HG03025 (cell line): Measurements from ENCODE around the gene SQOR.
A peak's percentile ranks its signal among the peaks of the same experiment; 100 is the strongest.

Source experiments
- ATAC-seq: cut with Tn5 transposase; IDR thresholded peaks from one replicate; pipeline ENCODE4 v1.9.1; 2021; ENCODE audit warnings: mild to moderate bottlenecking, moderate library complexity; ENCODE audit not compliant: unreplicated experiment, low FRiP score

SQOR gene

DNA sequence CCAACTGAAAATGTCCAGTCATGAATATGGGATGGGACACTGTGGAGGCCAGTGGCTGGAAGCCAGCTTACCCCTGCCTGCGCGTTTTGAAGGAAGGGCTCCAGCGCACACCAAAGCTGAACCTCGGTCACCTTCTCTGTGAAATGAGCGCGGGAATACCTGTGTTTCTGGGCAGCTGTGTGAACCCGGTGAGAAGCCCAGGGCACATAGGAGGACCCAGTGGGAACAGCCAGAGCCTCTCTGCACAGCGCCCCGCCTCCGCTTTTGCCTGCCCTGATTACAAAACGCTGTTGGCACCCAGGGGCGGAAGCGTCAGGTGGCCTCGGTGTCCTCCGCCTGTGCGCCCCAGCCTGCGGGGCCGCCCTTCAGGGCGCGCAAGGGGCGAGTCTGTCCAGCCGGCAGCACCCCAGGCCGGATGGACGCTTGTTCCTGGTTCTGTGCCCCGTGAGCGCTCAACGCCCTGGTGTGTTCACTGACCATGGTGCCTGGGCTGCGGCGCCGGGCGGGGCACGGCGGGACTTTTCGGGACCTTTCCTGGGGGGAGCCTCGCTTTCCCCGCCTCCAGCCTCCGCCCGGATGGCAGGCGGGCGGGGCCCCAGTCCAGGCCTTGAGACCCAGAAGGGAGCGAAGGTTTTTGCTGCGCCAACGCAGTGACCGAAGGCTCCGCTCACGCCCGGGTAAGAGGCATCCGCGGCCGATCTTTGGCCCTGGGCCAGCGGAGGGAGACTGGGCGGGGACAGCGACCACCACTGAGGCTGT, at the start of gene SQOR:
Gene SQOR (plus strand): TSS at position 598 of the 759 bp plus-strand sequence. CDS start 23,895 bp downstream, outside the sequence.
- peak; percentile 84 for ATAC-seq

DNA sequence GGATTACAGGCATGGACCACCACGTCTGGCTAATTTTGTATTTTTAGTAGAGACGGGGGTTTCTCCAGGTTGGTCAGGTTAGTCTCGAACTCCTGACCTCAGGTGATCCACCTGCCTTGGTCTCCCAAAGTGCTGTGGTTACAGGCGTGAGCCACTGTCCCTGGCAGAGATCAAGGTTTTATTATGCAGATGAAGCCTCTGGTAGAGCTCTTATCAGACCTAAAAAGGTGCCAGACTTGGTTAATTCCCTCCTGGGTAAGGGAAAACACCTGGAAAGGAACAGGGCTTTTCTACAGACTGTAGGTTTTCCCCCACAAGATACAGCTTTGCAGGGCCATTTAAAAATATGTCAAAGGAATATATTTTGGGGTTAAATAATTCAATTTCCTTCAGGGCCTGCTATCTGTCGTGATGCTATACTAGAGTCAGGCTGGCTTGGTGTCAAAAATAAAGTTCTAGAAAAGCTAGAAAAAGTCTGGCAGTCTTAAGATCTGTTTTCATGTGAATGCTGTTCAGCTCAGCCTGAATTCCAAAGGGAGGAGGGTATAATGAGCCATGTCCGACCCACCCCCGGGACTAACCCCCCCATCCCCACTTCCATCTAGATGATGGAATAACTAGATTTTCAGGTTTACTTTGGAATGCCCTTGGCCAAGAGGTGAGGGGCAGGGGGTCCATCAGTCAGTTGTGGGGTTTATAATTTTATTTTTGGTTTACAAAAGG, 49.6 kb upstream of the SQOR start:
- no peak for ATAC-seq

DNA sequence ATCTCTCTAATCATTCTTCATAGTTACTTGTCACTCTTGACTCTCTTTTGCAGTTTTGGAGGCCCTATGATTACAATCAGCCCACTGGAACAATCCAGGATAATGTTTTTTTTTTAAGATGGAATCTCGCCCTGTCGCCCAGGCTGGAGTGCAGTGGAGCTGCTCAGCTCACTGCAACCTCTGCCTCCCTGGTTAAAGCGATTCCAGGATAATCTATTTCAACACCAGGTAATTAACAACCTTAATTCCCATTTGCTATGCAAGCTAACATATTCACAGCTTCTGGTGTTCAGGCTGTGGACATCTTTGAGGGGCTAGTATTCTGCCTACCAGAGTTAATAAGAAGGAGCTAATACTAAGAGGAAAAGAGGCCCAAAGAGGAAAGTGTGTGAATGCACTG, 48.7 kb upstream of the SQOR start:
- no peak for ATAC-seq

DNA sequence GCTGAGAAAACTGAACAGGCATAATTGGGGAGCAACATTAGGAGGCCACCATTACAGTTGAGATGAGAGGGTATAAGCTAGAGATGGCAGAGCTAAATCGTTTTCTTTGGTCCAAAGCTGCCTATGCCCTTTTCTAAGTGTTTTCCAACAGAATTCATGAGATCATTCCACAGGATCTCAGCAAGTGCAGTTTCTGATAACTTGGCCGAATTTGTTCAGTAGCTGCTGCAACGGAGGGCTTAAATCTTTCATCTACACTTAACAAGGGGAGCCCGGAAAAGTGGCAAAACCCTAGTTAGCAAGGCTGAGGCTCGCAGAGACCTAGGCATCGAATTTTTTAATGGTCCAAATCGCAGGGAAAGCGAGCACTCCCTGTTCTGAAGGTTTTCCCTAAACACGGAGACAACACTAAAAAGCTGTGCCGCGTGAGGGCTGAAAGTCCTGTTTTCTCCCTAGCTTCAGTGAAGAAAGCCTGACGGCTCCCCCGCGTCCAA, 48.2 kb upstream of the SQOR start:
- ATAC-seq = peak; percentile 20

DNA sequence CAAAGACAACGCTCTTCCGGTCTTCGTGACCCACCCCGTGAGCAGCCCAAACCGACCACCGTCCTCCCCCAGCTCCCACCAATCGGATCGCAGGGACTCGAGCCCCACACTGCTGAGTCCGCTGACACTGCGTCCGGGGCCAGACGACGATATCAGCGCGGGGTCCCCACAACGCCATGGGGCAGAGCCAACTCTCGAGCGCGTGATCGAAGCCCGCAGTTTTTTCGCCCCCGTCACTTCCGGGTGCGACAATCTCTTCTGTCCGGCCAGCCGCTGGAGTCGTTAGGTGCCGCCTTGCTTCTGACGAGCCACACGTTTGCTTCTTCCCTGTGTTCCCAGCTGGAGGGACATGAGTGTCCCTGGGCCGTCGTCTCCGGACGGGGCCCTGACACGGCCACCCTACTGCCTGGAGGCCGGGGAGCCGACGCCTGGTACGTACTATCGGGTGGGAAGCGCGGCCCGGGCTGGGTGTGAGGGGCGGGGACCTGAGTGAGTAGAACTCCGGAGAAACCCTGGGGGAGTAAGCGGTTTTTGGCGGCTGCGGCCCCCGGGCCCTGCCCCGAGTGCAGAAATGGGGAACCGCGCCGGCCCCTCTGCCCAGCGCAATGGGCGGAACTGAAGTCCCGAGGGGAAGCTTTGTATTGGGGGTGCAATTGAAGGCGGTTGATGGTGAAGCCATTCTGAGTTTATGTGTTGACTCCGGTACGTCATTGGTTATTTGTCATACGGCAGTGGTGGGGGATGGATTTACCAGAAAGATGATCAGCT, 47.5 kb upstream of the SQOR start, which contains the start of gene BLOC1S6:
Gene BLOC1S6 (plus strand): TSS at position 285 of the 768 bp plus-strand sequence. CDS start 65 bp downstream, at position 350.
- ATAC-seq = peak; percentile 76

DNA sequence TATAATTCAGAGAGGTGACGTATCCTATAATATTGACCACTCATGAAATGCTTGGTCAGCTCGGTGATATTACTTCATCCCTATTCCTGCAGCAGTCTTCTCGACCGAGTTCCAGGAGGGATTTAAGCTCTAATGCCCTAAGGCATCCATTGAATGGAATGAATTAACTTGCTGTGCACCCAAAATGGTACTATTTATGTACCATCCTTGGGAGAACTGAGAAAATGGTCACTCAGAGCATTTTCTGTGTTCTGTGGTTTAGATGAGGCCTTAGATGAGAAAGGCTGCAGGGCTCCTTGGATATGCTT, 47.0 kb upstream of the SQOR start:
- no peak for ATAC-seq

DNA sequence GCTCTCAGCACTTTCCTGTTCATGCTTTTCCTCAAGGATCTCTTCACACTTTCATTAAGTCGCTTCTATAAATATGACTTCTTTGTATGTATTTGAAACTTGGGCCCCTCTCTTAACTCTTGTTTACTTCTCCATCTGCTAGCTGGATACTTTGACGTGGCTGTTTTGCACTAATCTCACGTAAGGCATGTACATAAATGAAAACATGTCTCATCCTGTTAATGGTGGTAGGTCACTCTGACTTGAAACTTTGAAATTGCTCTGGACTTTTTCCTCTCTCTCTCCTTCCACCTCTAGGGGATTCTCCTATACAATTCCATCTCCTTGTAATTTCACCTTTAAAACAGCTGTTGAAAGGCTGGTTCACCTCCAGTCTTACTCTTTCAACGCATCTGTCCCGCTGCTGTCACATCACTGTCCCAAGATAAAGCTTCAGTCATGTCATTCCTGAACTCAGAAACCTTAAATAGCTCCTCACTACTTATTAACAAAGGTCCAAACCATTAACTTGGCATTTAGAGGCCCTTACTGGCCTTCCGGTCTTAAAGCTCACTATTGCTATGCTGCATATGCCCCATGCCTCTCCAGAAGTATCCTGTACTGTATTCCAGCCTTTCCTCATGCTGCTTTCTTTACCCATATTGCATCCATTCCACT, 46.5 kb upstream of the SQOR start:
- ATAC-seq = no peak

DNA sequence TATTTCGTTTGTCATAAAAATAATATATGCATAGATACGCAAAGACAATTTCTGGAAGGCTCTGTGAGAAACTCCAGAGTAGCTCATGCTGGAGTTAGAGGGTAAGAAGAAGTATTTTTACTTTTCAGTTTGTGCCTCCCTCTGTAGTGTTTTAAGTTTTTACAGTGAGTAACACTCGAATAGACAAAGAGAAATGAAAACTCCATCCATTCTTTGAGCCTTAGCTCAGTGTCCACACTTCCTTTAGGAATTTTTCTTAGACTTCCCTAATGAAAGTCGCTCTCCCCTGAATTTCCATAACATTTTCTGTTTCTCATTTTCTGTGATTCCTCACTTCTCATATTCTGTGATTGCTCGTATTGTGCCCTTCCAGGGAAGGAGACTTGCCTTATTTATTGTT, 45.6 kb upstream of the SQOR start:
- ATAC-seq = no peak

DNA sequence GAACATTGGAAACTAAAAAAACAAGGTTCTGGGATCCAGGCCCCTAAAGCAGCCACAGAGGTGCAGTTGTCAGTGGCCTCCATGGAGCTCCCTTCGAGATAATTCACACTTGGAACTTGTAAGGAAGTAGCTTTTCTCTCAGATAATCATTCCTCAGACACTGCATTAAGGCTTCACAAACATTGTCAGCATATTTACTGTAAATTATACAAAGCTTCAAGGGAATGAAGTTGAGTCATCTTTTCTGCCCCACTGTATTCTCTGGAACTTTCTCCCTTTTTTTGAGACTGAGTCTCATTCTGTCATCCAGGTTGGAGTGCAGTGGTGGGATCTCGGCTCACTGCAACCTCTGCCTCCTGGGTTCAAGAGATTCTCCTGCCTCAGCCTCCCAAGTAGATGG, 40.5 kb upstream of the SQOR start:
- ATAC-seq = no peak

DNA sequence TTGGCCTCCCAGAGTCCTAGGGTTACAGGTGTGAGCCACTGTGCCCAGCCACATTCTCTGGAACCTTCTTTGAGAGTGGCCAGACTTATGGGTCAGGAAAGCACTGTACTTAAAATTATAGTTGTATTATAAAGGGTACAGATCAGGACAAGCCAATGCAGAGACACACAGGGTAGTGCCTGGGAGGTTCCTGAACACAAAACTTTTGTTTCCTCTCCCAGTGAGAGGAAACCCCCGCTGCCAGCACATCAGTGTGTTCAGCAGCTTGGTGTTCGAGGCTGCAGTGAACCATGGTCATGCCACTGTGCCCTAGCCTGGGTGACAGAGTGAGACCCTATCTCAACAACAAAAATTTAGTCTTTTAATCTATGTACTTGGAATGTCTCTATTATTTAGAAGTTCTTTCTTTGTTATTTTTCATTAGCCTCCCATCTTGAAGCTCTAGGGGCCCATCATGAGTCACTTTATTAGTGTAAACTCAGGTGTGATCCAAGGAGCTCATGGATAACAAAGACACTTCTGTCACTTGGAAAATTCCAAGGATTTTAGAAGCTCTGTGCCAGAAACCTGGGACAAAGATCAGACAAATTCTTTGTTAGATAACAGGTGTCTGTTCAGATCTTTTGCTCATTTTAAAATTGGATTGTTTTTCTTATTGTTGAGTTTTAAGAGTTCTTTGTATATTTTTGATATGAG, 39.8 kb upstream of the SQOR start:
- no peak for ATAC-seq

DNA sequence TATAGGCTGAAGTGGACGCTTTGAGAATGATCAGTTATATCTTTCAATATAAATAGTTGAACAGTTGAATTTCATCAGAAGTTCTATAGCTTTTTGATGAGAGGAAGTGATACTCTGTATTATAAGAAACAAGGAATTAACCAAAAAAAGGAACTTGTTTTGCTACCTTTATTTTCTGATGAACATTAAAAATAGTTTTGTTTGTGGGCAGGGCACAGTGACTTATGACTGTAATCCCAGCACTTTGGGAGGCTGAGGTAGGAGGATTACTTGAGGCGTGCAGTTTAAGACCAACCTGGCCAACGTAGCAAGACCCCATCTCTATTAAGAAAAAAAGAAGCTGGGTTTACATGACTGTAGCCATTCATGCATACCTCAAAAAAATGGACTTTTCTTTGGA, 30.9 kb upstream of the SQOR start:
- ATAC-seq = no peak

DNA sequence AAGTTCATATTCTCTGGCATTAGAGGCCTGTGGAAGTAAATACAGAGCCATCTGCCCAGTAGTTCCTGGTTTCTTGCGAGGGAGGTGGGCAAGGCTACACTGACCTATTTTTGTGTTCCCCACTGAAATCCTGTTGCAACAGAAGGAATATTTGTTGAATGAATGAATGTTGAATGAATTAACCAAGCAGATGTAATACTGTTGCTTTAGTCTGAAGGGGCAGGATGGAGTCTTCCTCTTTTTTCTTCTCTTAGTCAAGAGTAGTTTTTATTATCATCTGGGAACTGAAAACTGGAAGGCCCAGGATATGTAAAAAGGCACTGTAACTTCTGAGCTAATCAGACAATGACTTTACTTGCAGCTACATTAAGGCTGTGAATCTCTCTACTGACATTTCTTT, 30.5 kb upstream of the SQOR start:
- no peak for ATAC-seq

DNA sequence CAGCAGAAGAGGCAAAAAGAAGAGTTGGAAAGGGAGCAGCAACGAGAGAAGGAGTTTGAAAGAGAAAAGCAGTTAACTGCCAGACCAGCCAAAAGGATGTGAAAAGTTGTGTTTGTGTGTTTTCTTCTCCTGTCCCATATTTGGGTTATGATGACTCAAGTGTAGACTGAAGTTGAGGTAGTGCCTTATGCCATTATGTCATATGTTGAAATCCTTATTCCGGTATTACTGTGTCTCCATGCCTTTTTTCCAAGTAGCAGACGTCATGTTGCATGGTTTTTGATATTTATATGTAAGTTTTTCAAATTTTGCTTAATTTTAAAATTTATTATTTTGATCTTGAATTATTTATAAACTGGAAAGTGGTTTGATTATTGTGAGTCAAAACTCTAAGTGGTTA, 28.4 kb upstream of the SQOR start:
- no peak for ATAC-seq

DNA sequence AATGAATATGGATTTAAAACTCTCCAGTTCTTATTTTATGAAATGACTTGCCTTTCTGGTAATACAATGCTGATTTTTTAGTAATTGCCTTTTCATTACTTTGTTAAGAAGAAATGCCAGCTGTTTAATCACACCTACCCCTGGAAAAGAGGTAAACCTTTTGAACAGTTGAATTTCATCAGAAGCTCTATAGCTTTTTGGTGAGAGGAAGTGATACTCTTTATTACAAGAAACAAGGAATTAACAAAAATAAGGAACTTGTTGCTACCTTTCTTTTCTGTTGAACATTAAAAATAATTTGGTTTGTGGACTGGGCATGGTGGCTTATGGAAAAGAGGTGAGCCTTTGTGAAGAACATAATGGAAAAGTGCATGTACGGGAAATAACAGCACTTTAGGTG, 28.0 kb upstream of the SQOR start:
- ATAC-seq = no peak

DNA sequence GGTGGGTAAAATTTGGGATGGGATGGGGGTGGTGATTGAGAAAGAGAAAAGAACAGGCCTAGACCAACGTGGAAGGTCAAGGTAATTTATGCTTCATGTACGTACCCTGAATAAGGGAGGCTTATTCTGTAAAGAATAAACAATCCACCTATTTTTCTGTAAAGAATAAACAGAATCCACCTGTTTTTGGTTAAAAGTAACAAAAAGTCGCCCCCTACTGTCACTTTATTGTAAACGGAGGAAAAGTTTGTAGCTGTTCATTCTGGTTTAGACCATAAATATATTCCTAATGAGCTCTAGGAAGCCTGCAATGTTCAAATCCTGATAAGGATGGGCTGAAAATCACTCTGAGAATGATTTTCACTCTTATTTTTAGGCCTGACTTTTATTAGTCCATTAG, 23.5 kb upstream of the SQOR start:
- no peak for ATAC-seq

DNA sequence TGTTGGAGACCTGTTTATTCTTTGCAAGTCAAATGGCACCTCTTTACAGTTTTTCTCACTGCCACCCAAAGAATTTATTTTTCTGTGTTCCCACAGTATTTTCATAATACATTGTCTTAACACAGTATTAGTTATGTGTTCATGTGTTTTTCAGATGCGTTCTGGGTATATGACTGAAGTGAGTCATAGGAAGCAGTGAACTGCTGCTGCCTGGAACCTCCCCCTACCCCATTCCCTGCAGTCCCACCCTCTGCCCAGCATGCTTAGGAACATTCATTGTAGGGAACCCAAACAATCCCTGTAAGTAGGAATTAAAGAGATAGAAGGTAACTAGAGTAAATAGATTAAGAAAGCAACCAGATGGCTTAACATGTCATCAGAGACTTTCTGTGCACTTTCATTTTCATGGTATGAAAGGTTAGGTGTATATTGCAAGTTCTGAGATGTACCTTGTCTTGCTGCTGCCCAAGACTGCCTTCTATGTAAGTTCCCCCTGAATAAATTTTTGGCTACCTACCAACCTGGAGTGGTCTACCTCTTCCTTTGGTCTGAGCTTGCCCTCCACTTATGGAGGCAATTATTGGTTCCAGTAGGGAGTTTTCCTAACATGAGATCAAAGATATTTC, 21.9 kb upstream of the SQOR start:
- no peak for ATAC-seq

DNA sequence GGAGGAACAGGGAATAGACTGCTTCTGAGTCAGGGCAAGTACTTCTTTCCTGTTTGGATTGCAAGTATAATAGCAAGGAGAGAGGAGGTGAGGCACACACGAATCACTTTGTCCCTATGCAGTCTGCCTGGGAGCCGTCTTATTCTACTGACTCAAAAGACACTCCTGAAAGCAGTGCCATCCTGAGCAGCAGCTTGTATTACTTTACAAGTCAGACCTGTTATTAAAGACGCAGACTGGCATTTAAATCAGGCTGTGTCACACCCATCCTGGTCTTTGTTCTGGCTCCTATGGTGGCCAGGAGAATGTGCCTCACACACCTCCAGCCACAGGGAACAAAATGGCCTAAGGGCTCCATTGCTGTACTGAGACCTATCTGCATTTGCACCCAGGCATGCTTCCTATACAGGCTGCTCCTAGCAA, 17.9 kb upstream of the SQOR start:
- no peak for ATAC-seq

DNA sequence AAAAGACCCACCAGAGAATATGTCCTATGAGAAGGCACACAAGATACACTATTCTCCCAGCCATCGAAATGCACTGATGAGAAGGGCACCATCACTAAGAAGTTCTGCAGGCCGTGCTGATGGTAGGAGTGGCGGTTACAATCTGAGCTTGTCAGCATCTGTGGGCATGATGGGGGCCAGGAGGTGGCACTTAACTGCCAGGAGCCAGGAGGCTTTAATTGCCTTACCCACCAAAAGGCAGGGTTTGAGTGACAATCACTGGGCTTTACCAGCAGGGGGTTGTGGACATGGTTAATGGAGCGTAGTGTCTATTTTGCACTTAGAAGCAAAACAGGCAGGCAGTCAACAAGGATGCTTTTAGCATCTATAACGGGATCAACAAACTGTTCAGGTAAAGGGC, 16.0 kb upstream of the SQOR start:
- no peak for ATAC-seq

DNA sequence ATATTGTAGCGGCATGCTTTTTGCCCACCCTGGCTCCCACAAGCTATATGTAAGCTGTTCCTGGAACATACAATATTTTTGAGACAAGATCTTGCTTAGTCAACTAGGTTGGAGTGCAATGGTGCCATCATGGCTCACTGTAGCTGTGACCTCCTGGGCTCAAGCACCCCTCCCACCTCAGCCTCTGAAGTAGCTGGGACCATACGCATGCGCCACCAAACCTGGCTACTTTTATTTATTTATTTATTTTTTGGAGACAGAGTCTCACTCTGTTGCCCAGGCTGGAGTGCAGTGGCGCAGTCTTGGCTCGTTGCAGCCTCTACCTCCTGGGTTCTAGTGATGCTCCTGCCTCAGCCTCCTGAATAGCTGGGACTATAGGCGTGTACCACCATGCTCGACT, 6.7 kb upstream of the SQOR start:
- ATAC-seq = no peak
